Activated CD8-positive, alpha-beta T cell treated with anti-CD3 and anti-CD28 coated beads for 36 hours (primary cell): ENCODE data around the gene CCDC171. TPM values are rescaled to one million over a fixed set of nuclear protein-coding genes. Genes with fewer than 3 reads are reported as not detected.

Experiments used
- ATAC-seq: fragments of 200-7000 bp; cut with Tn5 transposase; one replicate; pipeline ENCODE4 v1.10.0; 2021; ENCODE audit warnings: mild to moderate bottlenecking, moderate library complexity
- CTCF ChIA-PET: fragments of 350-600 bp; sonication (Branson Sonifier 250); formaldehyde crosslinking; loops from one replicate; lab custom pipeline; 2021; ENCODE audit warnings: antibody characterized with exemption; lab: Charles Lee
- POLR2A ChIA-PET: fragments of 350-600 bp; sonication (Branson Sonifier 250); formaldehyde crosslinking; loops from one replicate; lab custom pipeline; 2021; ENCODE audit warnings: antibody characterized with exemption; lab: Charles Lee
- DNase-seq: peaks from one replicate; pipeline ENCODE4 v3.0.0-alpha.2; 2020
- H3K27ac Mint-ChIP-seq: one replicate; pipeline ENCODE4 v1.8.0; 2021; ENCODE audit warnings: mild to moderate bottlenecking, mixed read lengths
- H3K27me3 Mint-ChIP-seq: one replicate; pipeline ENCODE4 v1.8.0; 2021; ENCODE audit warnings: mixed read lengths
- H3K36me3 Mint-ChIP-seq: one replicate; pipeline ENCODE4 v1.8.0; 2021; ENCODE audit warnings: low read depth, mixed read lengths
- H3K4me1 Mint-ChIP-seq: one replicate; pipeline ENCODE4 v1.8.0; 2021; ENCODE audit warnings: low read depth, mixed read lengths
- H3K4me3 Mint-ChIP-seq: one replicate; pipeline ENCODE4 v1.8.0; 2021; ENCODE audit warnings: mild to moderate bottlenecking, moderate library complexity, mixed read lengths
- H3K9me3 Mint-ChIP-seq: one replicate; pipeline ENCODE4 v1.8.0; 2021; ENCODE audit warnings: mixed read lengths
- CTCF ChIP-seq: fragments of 200-600 bp; IDR thresholded peaks from one replicate; pipeline ENCODE4 v1.8.0; 2022; ENCODE audit warnings: antibody characterized with exemption, mild to moderate bottlenecking
- intact Hi-C: fragments of 100-400 bp; cut with micrococcal nuclease; formaldehyde crosslinking; loops from one replicate; pipeline ENCODE4 v1.10.0; 2022
- total RNA-seq, 2 experiments: library from RNA; stranded (reverse); gene quantifications; one replicate each; pipeline ENCODE4 v1.2.3, GENCODE V29; 2021

CCDC171 gene
- total RNA-seq, 2 experiments from 2014 or later, result 2.1 to 2.3 TPM

- no peak overlapping the region for H3K4me3 Mint-ChIP-seq
- ChIA-PET CTCF (no interaction called here), POLR2A (no interaction called here)
- ATAC-seq (no peak), DNase-seq (no peak)
- peaks cover 19% of the 10 kb centered on the region for H3K9me3 Mint-ChIP-seq
- H3K36me3 Mint-ChIP-seq, result peaks cover 7% of the 10 kb centered on the region
- no peaks in the 10 kb centered on the region for H3K4me1 Mint-ChIP-seq
- H3K27me3 Mint-ChIP-seq, result no peaks in the 10 kb centered on the region
- intact Hi-C loops, result no loop called here
- H3K27ac Mint-ChIP-seq, result no peak overlapping the region
- no peak for TF ChIP-seq CTCF
Measured at GRCh38 chr9:15915711-15916110, 362.9 kb downstream of the CCDC171 start.

GRCh38 chr9:15927161-15927560 is 374.3 kb downstream of the CCDC171 start:
- no peak overlapping the region for H3K27ac Mint-ChIP-seq
- ATAC-seq, result no peak
- ChIA-PET POLR2A (no interaction called here), CTCF (no interaction called here)
- H3K36me3 Mint-ChIP-seq, result peaks cover 2% of the 10 kb centered on the region
- intact Hi-C loops, result no loop called here
- TF ChIP-seq CTCF, result no peak
- H3K9me3 Mint-ChIP-seq, result peaks cover 5% of the 10 kb centered on the region
- H3K27me3 Mint-ChIP-seq, result no peaks in the 10 kb centered on the region
- no peak for DNase-seq
- no peaks in the 10 kb centered on the region for H3K4me1 Mint-ChIP-seq
- no peak overlapping the region for H3K4me3 Mint-ChIP-seq

GRCh38 chr9:15935661-15936305 is 382.9 kb downstream of the CCDC171 start:
- H3K4me1 Mint-ChIP-seq, result no peaks in the 10 kb centered on the region
- no peak for DNase-seq
- TF ChIP-seq CTCF, result no peak
- ChIA-PET CTCF (no interaction called here), POLR2A (no interaction called here)
- H3K27ac Mint-ChIP-seq, result no peak overlapping the region
- intact Hi-C loops, result no loop called here
- H3K4me3 Mint-ChIP-seq, result no peak overlapping the region
- peaks cover 10% of the 10 kb centered on the region for H3K9me3 Mint-ChIP-seq
- H3K36me3 Mint-ChIP-seq, result peaks cover 2% of the 10 kb centered on the region
- H3K27me3 Mint-ChIP-seq, result no peaks in the 10 kb centered on the region
- ATAC-seq, result no peak

- Mint-ChIP-seq H3K9me3 (peaks cover 10% of the 10 kb centered on the region), H3K4me1 (no peaks in the 10 kb centered on the region), H3K27ac (no peak overlapping the region), H3K4me3 (no peak overlapping the region), H3K36me3 (peaks cover 2% of the 10 kb centered on the region), H3K27me3 (no peaks in the 10 kb centered on the region)
- DNase-seq (no peak), ATAC-seq (no peak)
- ChIA-PET CTCF (no interaction called here), POLR2A (no interaction called here)
- TF ChIP-seq CTCF, result no peak
- intact Hi-C loops, result no loop called here
Measured at GRCh38 chr9:15936306-15936921, 383.6 kb downstream of the CCDC171 start.

- POLR2A ChIA-PET, result no interaction called here
- CTCF ChIA-PET, result no interaction called here
- DNase-seq, result no peak
- Mint-ChIP-seq H3K36me3 (no peaks in the 10 kb centered on the region), H3K9me3 (peaks cover 4% of the 10 kb centered on the region), H3K4me1 (peaks cover 2% of the 10 kb centered on the region), H3K27me3 (no peaks in the 10 kb centered on the region), H3K4me3 (no peak overlapping the region), H3K27ac (no peak overlapping the region)
- no peak for TF ChIP-seq CTCF
- no peak for ATAC-seq
- intact Hi-C loops, result no loop called here
Measured at GRCh38 chr9:15942831-15943424, 390.1 kb downstream of the CCDC171 start.
